Left lung (tissue), 10 donors: Measurements from ENCODE around the gene S100A4. TPM values are rescaled to one million over a fixed set of nuclear protein-coding genes. Genes with fewer than 3 reads are reported as not detected.
"Not testable (repeated sequence)": the region's sequence is repeated elsewhere in the genome, so short reads cannot be mapped to it uniquely, and the experiment has no call there.

ENCODE experiments used
- ATAC-seq: fragments of 200-7000 bp; cut with Tn5 transposase; one replicate; pipeline ENCODE4 v1.9.1; 2020; ENCODE audit warnings: moderate library complexity
- DNase-seq, 4 donors: peaks; one replicate each; pipeline ENCODE4 v3.0.0-alpha.2; 2013 to 2020
- H3K27ac ChIP-seq, 2 donors: fragments of 200-600 bp; sonication (generic) in 1 of 2; one replicate each; pipeline versions ENCODE4 v1.5.0 to v1.8.0; 2020 to 2021
- H3K27me3 ChIP-seq, 2 donors: fragments of 200-600 bp; sonication (generic) in 1 of 2; one replicate each; pipeline versions ENCODE4 v1.5.0 to v1.8.0; 2020 to 2021
- H3K36me3 ChIP-seq, 2 donors: fragments of 200-600 bp; sonication (generic) in 1 of 2; one replicate each; pipeline versions ENCODE4 v1.5.0 to v1.8.0; 2020 to 2021
- H3K4me1 ChIP-seq, 2 donors: fragments of 200-600 bp; one replicate each; pipeline ENCODE4 v1.8.0; 2021
- H3K4me3 ChIP-seq, 2 donors: fragments of 200-600 bp; sonication (generic) in 1 of 2; one replicate each; pipeline versions ENCODE4 v1.5.0 to v1.8.0; 2020 to 2021; ENCODE audit warnings: mild to moderate bottlenecking in 1 of 2
- H3K9me3 ChIP-seq, 2 donors: fragments of 200-600 bp; sonication (generic) in 1 of 2; one replicate each; pipeline versions ENCODE4 v1.5.0 to v1.8.0; 2020 to 2021
- intact Hi-C, 2 donors: fragments of 100-400 bp; cut with DNase I; formaldehyde crosslinking; loops; one replicate each; pipeline versions ENCODE4 v1.11.2 to v1.14.2; 2022
- polyA plus RNA-seq, 6 donors: library from polyadenylated mRNA; unstranded; fragments of 120-200 nt; gene quantifications; one replicate each; pipeline ENCODE4 v1.2.1, GENCODE V29; 2013; ENCODE audit not compliant: insufficient read length in 6 of 6
- total RNA-seq, 2 donors: library from RNA; stranded (reverse); fragmentation: NEBNext Ultra II Directional; extraction: Animal tissue kit (Norgen Biotek cat#: 25700); gene quantifications; one replicate each; pipeline ENCODE4 v1.2.1, GENCODE V29; 2021
- TF ChIP-seq, protein P1 (sequence below), 2 donors: fragments of 200-600 bp; sonication (generic) in 1 of 2; IDR thresholded peaks; one replicate each; pipeline versions ENCODE4 v1.5.0 to v1.8.0; 2021; ENCODE audit warnings: antibody characterized with exemption in 2 of 2
- donor health status: DM: no; HTN: yes; CAD: no.
- donor health status: DM: no; HTN: no; CAD: no.

Gene S100A4
- total and polyA plus RNA-seq, 8 donors: 15.0 to 1,192 (median 22.4) TPM

DNA sequence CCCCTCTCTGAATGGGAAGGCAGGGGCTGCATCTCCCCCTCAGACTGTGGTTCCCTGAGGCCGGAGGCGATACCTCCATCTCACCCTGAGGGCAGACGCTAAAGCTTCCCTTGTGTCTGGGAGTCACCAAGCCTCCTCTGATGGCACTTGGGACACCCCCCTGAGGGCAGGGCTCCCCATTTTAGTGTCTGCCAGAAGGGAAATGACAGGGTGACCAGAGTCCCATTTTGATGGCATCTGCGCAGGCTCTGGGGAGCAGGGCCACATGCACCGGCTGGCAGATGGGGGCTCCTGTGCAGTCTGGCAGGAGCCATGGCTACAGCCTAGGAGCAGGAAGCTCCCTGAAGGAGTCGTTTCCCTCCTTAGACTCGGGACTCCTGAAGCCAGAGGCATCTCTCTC, 18.4 kb upstream of the S100A4 start:
- DNase-seq: no peak
- Histone ChIP-seq H3K4me1 (peaks cover 33 to 57% of the 10 kb centered on the region in 2 donors), H3K9me3 (no peaks in the 10 kb centered on the region), H3K4me3 (no peak overlapping the region), H3K36me3 (no peaks in the 10 kb centered on the region), H3K27me3 (no peaks in the 10 kb centered on the region), H3K27ac (peak overlapping the region in 1 of 2 donors; percentile 8)
- TF ChIP-seq, protein P1, sequence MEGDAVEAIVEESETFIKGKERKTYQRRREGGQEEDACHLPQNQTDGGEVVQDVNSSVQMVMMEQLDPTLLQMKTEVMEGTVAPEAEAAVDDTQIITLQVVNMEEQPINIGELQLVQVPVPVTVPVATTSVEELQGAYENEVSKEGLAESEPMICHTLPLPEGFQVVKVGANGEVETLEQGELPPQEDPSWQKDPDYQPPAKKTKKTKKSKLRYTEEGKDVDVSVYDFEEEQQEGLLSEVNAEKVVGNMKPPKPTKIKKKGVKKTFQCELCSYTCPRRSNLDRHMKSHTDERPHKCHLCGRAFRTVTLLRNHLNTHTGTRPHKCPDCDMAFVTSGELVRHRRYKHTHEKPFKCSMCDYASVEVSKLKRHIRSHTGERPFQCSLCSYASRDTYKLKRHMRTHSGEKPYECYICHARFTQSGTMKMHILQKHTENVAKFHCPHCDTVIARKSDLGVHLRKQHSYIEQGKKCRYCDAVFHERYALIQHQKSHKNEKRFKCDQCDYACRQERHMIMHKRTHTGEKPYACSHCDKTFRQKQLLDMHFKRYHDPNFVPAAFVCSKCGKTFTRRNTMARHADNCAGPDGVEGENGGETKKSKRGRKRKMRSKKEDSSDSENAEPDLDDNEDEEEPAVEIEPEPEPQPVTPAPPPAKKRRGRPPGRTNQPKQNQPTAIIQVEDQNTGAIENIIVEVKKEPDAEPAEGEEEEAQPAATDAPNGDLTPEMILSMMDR (IDR thresholded peaks at IDR 0.05): no peak
- intact Hi-C loops: loop anchor here in 1 of 2 donors (10.0 kb wide), 1 partner anchor 49 kb away; no protein-coding TSS in a partner anchor
- no peak for ATAC-seq

DNA sequence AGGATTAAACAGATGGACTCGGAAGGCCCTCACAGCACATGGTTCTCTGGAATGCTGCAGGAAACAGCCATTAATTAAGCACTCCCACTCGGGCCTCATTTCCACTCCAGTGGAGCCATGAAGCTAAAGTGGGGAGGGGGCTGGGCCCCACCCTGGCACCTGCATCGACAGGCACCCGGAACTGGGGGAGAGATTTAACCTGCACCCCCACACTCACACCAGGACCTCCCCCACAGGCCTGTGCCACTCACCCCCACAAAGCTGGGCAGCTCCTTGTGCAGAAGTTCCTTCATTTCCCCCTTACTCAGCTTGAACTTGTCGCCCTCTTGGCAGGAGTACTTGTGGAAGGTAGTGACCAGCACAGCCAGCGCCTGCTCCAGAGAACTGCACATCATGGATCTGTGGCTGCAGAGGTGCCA, 17.9 kb upstream of the S100A4 start:
- intact Hi-C loops: loop anchor here in 1 of 2 donors (10.0 kb wide), 1 partner anchor 49 kb away; no protein-coding TSS in a partner anchor
- TF ChIP-seq, protein P1 (IDR thresholded peaks at IDR 0.05): no peak
- no peak for ATAC-seq
- DNase-seq: no peak
- no peaks in the 10 kb centered on the region for H3K9me3 ChIP-seq
- no peaks in the 10 kb centered on the region for H3K36me3 ChIP-seq
- no peak overlapping the region for H3K27ac ChIP-seq
- H3K4me3 ChIP-seq: no peak overlapping the region
- peaks cover 33 to 52% of the 10 kb centered on the region in 2 donors for H3K4me1 ChIP-seq
- H3K27me3 ChIP-seq: no peaks in the 10 kb centered on the region

DNA sequence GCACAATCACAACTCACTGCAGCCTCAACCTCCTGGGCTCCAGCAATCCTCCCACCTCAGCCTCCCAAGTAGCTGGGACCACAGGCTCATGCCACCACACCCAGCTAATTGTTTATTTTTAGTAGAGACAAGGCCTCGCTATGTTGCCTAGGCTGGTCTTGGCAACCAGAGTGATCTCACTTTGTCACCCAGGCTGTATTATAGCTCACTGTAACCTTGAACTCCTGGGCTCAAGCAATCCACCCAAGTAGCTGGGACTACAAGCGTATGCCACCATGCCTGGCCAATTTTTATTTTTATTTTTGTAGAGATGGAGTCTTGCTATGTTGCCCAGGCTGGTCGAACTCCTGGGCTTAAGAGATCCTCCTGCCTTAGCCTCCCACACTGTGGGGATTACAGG, 16.4 kb upstream of the S100A4 start:
- not testable (repeated sequence) for H3K36me3 ChIP-seq, H3K4me3 ChIP-seq, H3K9me3 ChIP-seq, ATAC-seq, H3K27me3 ChIP-seq, H3K27ac ChIP-seq
- H3K4me1 ChIP-seq: peaks cover 19 to 37% of the 10 kb centered on the region in 2 donors
- intact Hi-C loops: loop anchor here in 1 of 2 donors (10.0 kb wide), 1 partner anchor 47 kb away; no protein-coding TSS in a partner anchor
- peak in 1 of 4 donors; percentile 3 for DNase-seq

DNA sequence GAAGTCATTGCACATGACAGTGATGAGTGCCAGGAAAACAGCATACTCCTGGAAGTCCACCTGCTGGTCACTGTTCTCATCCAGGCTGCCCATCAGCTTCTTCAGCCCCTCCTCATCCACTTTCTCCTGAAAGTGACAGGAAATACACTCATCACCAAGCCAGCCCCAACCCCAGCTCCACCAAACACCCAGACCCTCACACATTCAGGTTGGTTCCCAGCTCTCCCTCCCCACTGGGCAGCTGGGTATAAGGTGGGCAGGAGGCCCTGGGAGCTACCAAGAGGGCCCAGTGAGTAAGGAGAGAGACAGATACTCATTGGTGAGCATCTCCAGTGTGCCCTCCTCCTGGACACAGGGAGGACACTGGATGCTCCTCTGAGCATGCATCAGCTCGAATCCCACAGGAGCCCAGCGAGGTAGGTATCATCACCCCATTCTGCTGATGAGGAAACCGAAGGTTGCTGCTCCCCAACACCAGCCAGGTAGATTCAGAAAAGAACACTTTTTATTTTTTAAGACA, 15.9 kb upstream of the S100A4 start:
- H3K36me3 ChIP-seq: no peaks in the 10 kb centered on the region
- H3K27ac ChIP-seq: no peak overlapping the region
- H3K4me3 ChIP-seq: no peak overlapping the region
- H3K27me3 ChIP-seq: no peaks in the 10 kb centered on the region
- H3K9me3 ChIP-seq: no peaks in the 10 kb centered on the region
- intact Hi-C loops: loop anchor here in 1 of 2 donors (10.0 kb wide), 1 partner anchor 47 kb away; no protein-coding TSS in a partner anchor
- no peak for ATAC-seq
- TF ChIP-seq, protein P1 (IDR thresholded peaks at IDR 0.05): no peak
- DNase-seq: no peak
- H3K4me1 ChIP-seq: peaks cover 14 to 35% of the 10 kb centered on the region in 2 donors

DNA sequence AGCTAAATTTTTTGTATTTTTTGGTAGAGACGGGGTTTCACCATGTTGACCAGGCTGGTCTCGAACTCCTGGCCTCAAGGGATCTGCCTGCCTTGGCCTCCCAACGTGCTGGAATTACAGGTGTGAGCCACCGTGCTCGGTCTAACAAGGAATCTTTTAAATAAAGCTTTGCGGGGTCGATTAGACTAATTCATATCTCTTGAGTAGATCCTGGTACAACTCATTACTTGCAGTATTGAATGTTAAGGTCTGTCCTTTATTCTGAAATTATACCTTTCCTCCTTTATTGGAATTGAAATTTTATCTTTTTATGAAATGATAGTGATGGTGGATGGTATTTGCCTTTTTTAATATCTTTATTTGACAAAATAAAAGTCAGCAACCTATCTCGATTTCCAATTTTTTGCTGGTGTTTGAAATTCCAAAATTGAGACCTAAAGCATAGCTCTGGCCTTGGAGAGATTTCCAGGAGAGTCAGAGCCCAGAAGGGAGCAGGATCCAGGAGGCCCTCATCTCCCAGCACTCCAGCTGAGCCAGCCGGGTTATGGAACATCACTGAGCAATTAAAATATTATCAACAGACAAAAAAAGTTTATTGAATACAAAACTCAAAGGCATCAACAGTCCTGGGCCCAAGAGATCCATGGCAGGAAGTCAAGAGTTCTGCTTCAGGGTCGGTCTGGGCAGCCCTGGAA, 15.3 kb upstream of the S100A4 start:
- Histone ChIP-seq H3K4me1 (peaks cover 8 to 33% of the 10 kb centered on the region in 2 donors), H3K36me3 (no peaks in the 10 kb centered on the region), H3K9me3 (no peaks in the 10 kb centered on the region), H3K4me3 (no peak overlapping the region), H3K27me3 (no peaks in the 10 kb centered on the region), H3K27ac (no peak overlapping the region)
- DNase-seq (peak in 1 of 4 donors; percentile 44), ATAC-seq (no peak)
- TF ChIP-seq, protein P1 (IDR thresholded peaks at IDR 0.05): no peak
- intact Hi-C loops: loop anchor here in 1 of 2 donors (10.0 kb wide), 1 partner anchor 46 kb away; no protein-coding TSS in a partner anchor
